PC-3 (cell line): ENCODE data around the gene KDM5A. TPM values are rescaled to one million over a fixed set of nuclear protein-coding genes. Genes with fewer than 3 reads are reported as not detected.
A peak's percentile ranks its signal among the peaks of the same experiment; 100 is the strongest.

Experiments used
- ATAC-seq: fragments of 200-7000 bp; cut with Tn5 transposase; 2 replicates; pipeline ENCODE4 v1.9.1; 2020; ENCODE audit warnings: mild to moderate bottlenecking, moderate library complexity
- BruUV-seq: library from RNA; stranded (reverse); fragments of 400-500 nt; replicated peaks from 2 replicates; lab custom pipeline; 2021; lab: Mats Ljungman, UMichigan
- CTCF ChIA-PET: fragments of 300-600 bp; sonication (Branson Sonifier 250); formaldehyde crosslinking; loops from one replicate; lab custom pipeline; 2022; ENCODE audit warnings: antibody characterized with exemption; lab: Charles Lee
- POLR2A ChIA-PET: fragments of 300-600 bp; sonication (Branson Sonifier 250); formaldehyde crosslinking; loops from one replicate; lab custom pipeline; 2022; ENCODE audit warnings: antibody characterized with exemption; ENCODE audit not compliant: unreplicated experiment; lab: Charles Lee
- DNase-seq: peaks from one replicate; pipeline ENCODE4 v3.0.0-alpha.2; 2015
- H2AFZ ChIP-seq: fragments of 300-600 bp; sonication (generic); 2 replicates; pipeline ENCODE4 v1.6.0; 2016; ENCODE audit warnings: antibody characterized with exemption, low read length
- H3F3A ChIP-seq: fragments of 300-600 bp; sonication (generic); one replicate; pipeline ENCODE4 v1.6.0; 2017; ENCODE audit warnings: antibody characterized with exemption, low read length, control low read depth, mild to moderate bottlenecking; ENCODE audit not compliant: unreplicated experiment
- H3K27ac ChIP-seq: fragments of 300-600 bp; sonication (generic); 2 replicates; pipeline ENCODE4 v1.5.1; 2016; ENCODE audit warnings: mild to moderate bottlenecking, low read length
- H3K27me3 ChIP-seq: fragments of 300-600 bp; sonication (generic); 2 replicates; pipeline ENCODE4 v1.6.1; 2016; ENCODE audit warnings: low read length, mixed read lengths
- H3K36me3 ChIP-seq: fragments of 300-600 bp; sonication (generic); 2 replicates; pipeline ENCODE4 v1.6.1; 2016; ENCODE audit warnings: low read depth, mixed run types, low read length, mixed read lengths
- H3K4me1 ChIP-seq: fragments of 300-600 bp; sonication (generic); 2 replicates; pipeline ENCODE4 v1.5.1; 2016; ENCODE audit warnings: low read length; ENCODE audit not compliant: insufficient read depth
- H3K4me2 ChIP-seq: fragments of 300-600 bp; sonication (generic); 2 replicates; pipeline ENCODE4 v1.6.0; 2016; ENCODE audit warnings: low read length
- H3K4me3 ChIP-seq: fragments of 300-600 bp; sonication (generic); 2 replicates; pipeline ENCODE4 v1.5.1; 2016; ENCODE audit warnings: mild to moderate bottlenecking, low read length, mixed read lengths
- H3K79me2 ChIP-seq: fragments of 300-600 bp; sonication (generic); 2 replicates; pipeline ENCODE4 v1.6.1; 2017; ENCODE audit warnings: low read length, mixed read lengths
- H3K9ac ChIP-seq: fragments of 300-600 bp; sonication (generic); 2 replicates; pipeline ENCODE4 v1.6.0; 2016; ENCODE audit warnings: mild to moderate bottlenecking, low read length
- H3K9me2 ChIP-seq: fragments of 300-600 bp; sonication (generic); replicated peaks from 2 replicates; pipeline ENCODE4 v1.6.1; 2016; ENCODE audit warnings: mixed run types, low read length, mixed read lengths
- H3K9me3 ChIP-seq: fragments of 300-600 bp; sonication (generic); 2 replicates; pipeline ENCODE4 v1.6.1; 2016; ENCODE audit warnings: low read length, mixed read lengths
- H4K20me1 ChIP-seq: fragments of 300-600 bp; sonication (generic); 2 replicates; pipeline ENCODE4 v1.6.1; 2016; ENCODE audit warnings: low read length, mixed read lengths
- CTCF ChIP-seq: fragments of 300-600 bp; sonication (generic); conservative IDR thresholded peaks from 2 replicates; pipeline ENCODE4 v1.5.1; 2017; ENCODE audit warnings: antibody characterized with exemption, low read depth, mild to moderate bottlenecking, low read length
- EZH2 ChIP-seq: fragments of 300-600 bp; sonication (generic); IDR thresholded peaks from one replicate; pipeline ENCODE4 v1.6.1; 2017; ENCODE audit warnings: antibody characterized with exemption, mild to moderate bottlenecking, low read length; ENCODE audit not compliant: unreplicated experiment
- EZH2phosphoT487 ChIP-seq: fragments of 300-600 bp; sonication (generic); IDR thresholded peaks from 2 replicates; pipeline ENCODE4 v1.6.1; 2018; ENCODE audit warnings: mild to moderate bottlenecking, antibody characterized with exemption, low read length, borderline replicate concordance
- intact Hi-C: fragments of 100-400 bp; cut with micrococcal nuclease; formaldehyde crosslinking; loops from 2 replicates; pipeline ENCODE4 v1.9.0; 2023
- total RNA-seq: library from RNA; depleted of rRNA; stranded (reverse); fragments of >200 nt; gene quantifications from 2 replicates; pipeline ENCODE4 v1.2.3, GENCODE V29; 2014

The KDM5A gene
- total RNA-seq, 1 experiment from 2014 or later = 27.8 TPM

GRCh38 chr12:278046-278445, 111.1 kb downstream of the KDM5A start:
- Histone ChIP-seq H3K4me3 (no peak overlapping the region), H3K4me2 (no peak overlapping the region), H2AFZ (no peak overlapping the region), H3F3A (no peaks in the 10 kb centered on the region), H3K9me2 (no peaks in the 10 kb centered on the region), H3K27ac (no peak overlapping the region), H4K20me1 (no peaks in the 10 kb centered on the region), H3K4me1 (no peaks in the 10 kb centered on the region), H3K36me3 (no peaks in the 10 kb centered on the region), H3K9ac (no peak overlapping the region), H3K79me2 (no peaks in the 10 kb centered on the region), H3K9me3 (no peaks in the 10 kb centered on the region), H3K27me3 (no peaks in the 10 kb centered on the region)
- ChIA-PET POLR2A (no interaction called here), CTCF (no interaction called here)
- ATAC-seq = no peak
- intact Hi-C loops = no loop called here
- TSS peak; percentile 3 for BruUV-seq
- TF ChIP-seq CTCF (no peak), EZH2 (no peak), EZH2phosphoT487 (no peak)
- no peak for DNase-seq

GRCh38 chr12:275812-276211, 113.3 kb downstream of the KDM5A start:
- H3K9me2 ChIP-seq = no peaks in the 10 kb centered on the region
- H3K79me2 ChIP-seq = no peaks in the 10 kb centered on the region
- no peaks in the 10 kb centered on the region for H3K36me3 ChIP-seq
- DNase-seq = no peak
- H3F3A ChIP-seq = no peaks in the 10 kb centered on the region
- TF ChIP-seq CTCF (no peak), EZH2phosphoT487 (no peak), EZH2 (no peak)
- H3K4me3 ChIP-seq = no peak overlapping the region
- no peaks in the 10 kb centered on the region for H4K20me1 ChIP-seq
- H3K9me3 ChIP-seq = no peaks in the 10 kb centered on the region
- no peak for ATAC-seq
- H3K4me2 ChIP-seq = no peak overlapping the region
- no peaks in the 10 kb centered on the region for H3K27me3 ChIP-seq
- ChIA-PET POLR2A (no interaction called here), CTCF (no interaction called here)
- intact Hi-C loops = no loop called here
- no TSS peak for BruUV-seq
- H3K4me1 ChIP-seq = no peaks in the 10 kb centered on the region
- H3K27ac ChIP-seq = no peak overlapping the region
- no peak overlapping the region for H2AFZ ChIP-seq
- no peak overlapping the region for H3K9ac ChIP-seq

- Histone ChIP-seq H3K4me1 (no peaks in the 10 kb centered on the region), H3K79me2 (no peaks in the 10 kb centered on the region), H3K9me2 (no peaks in the 10 kb centered on the region), H2AFZ (no peak overlapping the region), H3F3A (no peaks in the 10 kb centered on the region), H3K9ac (no peak overlapping the region), H3K9me3 (no peaks in the 10 kb centered on the region), H3K27ac (no peak overlapping the region), H3K4me2 (no peak overlapping the region), H3K36me3 (no peaks in the 10 kb centered on the region), H3K4me3 (no peak overlapping the region), H4K20me1 (no peaks in the 10 kb centered on the region), H3K27me3 (peaks cover 3% of the 10 kb centered on the region)
- DNase-seq (no peak), ATAC-seq (no peak)
- intact Hi-C loops = no loop called here
- no TSS peak for BruUV-seq
- POLR2A ChIA-PET = no interaction called here
- TF ChIP-seq EZH2phosphoT487 (no peak), CTCF (no peak), EZH2 (no peak)
- CTCF ChIA-PET = no interaction called here
Observed at GRCh38 chr12:273382-273781, 115.7 kb downstream of the KDM5A start.
